HepG2 (cell line): ENCODE measurements around the gene FFAR1. TPM values are rescaled to one million over a fixed set of nuclear protein-coding genes. Genes with fewer than 3 reads are reported as not detected.

Experiments
- AHR ChIP-seq: IDR thresholded peaks from 2 replicates; pipeline ENCODE4 v1.6.1; 2018; ENCODE audit warnings: missing genetic modification reagents, missing compliant biosample characterization
- CBX5 ChIP-seq: sonication (generic); formaldehyde crosslinking; IDR thresholded peaks from 2 replicates; pipeline ENCODE4 v1.4.0; 2020; ENCODE audit warnings: missing genetic modification reagents, borderline replicate concordance
- CSRNP2 ChIP-seq: sonication (generic); formaldehyde crosslinking; conservative IDR thresholded peaks from 2 replicates; pipeline ENCODE4 v1.8.0; 2022; ENCODE audit warnings: low read depth, missing genetic modification reagents
- E2F2 ChIP-seq: sonication (generic); formaldehyde crosslinking; IDR thresholded peaks from 2 replicates; pipeline ENCODE4 v1.4.0; 2020; ENCODE audit warnings: missing genetic modification reagents, borderline replicate concordance
- FIP1L1 ChIP-seq: fragments of 200-400 bp; formaldehyde crosslinking; IDR thresholded peaks from 2 replicates; pipeline ENCODE4 v1.6.1; 2018; ENCODE audit warnings: low read depth, mild to moderate bottlenecking, low read length, moderate library complexity, borderline replicate concordance; ENCODE audit not compliant: insufficient read depth
- FLYWCH1 ChIP-seq: sonication (generic); formaldehyde crosslinking; IDR thresholded peaks from 2 replicates; pipeline ENCODE4 v1.8.1; 2023; ENCODE audit warnings: mild to moderate bottlenecking, missing genetic modification reagents
- GMEB2 ChIP-seq: IDR thresholded peaks from 2 replicates; pipeline ENCODE4 v1.6.1; 2016; ENCODE audit warnings: missing biosample characterization, missing genetic modification reagents, low read depth
- HNF4A ChIP-seq: sonication (generic); formaldehyde crosslinking; IDR thresholded peaks from 2 replicates; pipeline ENCODE4 v1.4.0; 2020; ENCODE audit warnings: missing genetic modification reagents
- JARID2 ChIP-seq: sonication (generic); formaldehyde crosslinking; IDR thresholded peaks from 2 replicates; pipeline ENCODE4 v1.8.1; 2023; ENCODE audit warnings: missing genetic modification reagents, inconsistent platforms; ENCODE audit not compliant: insufficient replicate concordance
- JUN ChIP-seq: sonication (generic); formaldehyde crosslinking; IDR thresholded peaks from 2 replicates; pipeline ENCODE4 v1.4.0; 2020; ENCODE audit warnings: mild to moderate bottlenecking, missing genetic modification reagents
- NFATC3 ChIP-seq: sonication (generic); formaldehyde crosslinking; IDR thresholded peaks from 2 replicates; pipeline ENCODE4 v1.5.1; 2020; ENCODE audit warnings: mild to moderate bottlenecking, missing genetic modification reagents
- SALL1 ChIP-seq: sonication (generic); formaldehyde crosslinking; IDR thresholded peaks from 2 replicates; pipeline ENCODE4 v1.8.0; 2022; ENCODE audit warnings: mild to moderate bottlenecking, missing genetic modification reagents
- SOX13 ChIP-seq, 3 experiments: fragments of 450-650 bp in 1 of 3; sonication (generic) in 1 of 3; formaldehyde crosslinking in 1 of 3; IDR thresholded peaks in 2 of 3; conservative IDR thresholded peaks in 1 of 3; 2 replicates each; pipeline versions ENCODE4 v1.5.0 to v1.6.1; 2016 to 2020; ENCODE audit warnings: antibody characterized with exemption in 1 of 3, mild to moderate bottlenecking in 1 of 3, missing compliant biosample characterization in 1 of 3, missing genetic modification reagents in 1 of 3, moderate library complexity in 1 of 3
- ZNF12 ChIP-seq: sonication (generic); formaldehyde crosslinking; IDR thresholded peaks from 2 replicates; pipeline ENCODE4 v1.5.0; 2020; ENCODE audit warnings: missing genetic modification reagents
- ZNF124 ChIP-seq: sonication (generic); formaldehyde crosslinking; IDR thresholded peaks from 2 replicates; pipeline ENCODE4 v1.4.0; 2020; ENCODE audit warnings: missing genetic modification reagents
- ZNF180 ChIP-seq: sonication (generic); formaldehyde crosslinking; IDR thresholded peaks from 2 replicates; pipeline ENCODE4 v1.4.0; 2020; ENCODE audit warnings: low read depth, missing genetic modification reagents, borderline replicate concordance
- ZNF337 ChIP-seq: sonication (generic); formaldehyde crosslinking; IDR thresholded peaks from 2 replicates; pipeline ENCODE4 v1.5.1; 2020; ENCODE audit warnings: missing genetic modification reagents, low read depth, mild to moderate bottlenecking, borderline replicate concordance
- ZNF34 ChIP-seq: sonication (generic); formaldehyde crosslinking; IDR thresholded peaks from 2 replicates; pipeline ENCODE4 v1.4.0; 2020; ENCODE audit warnings: mild to moderate bottlenecking, missing genetic modification reagents, borderline replicate concordance
- ZNF530 ChIP-seq: sonication (generic); formaldehyde crosslinking; IDR thresholded peaks from 2 replicates; pipeline ENCODE4 v1.5.0; 2020; ENCODE audit warnings: low read depth, mild to moderate bottlenecking, missing genetic modification reagents
- ZNF558 ChIP-seq: sonication (generic); formaldehyde crosslinking; IDR thresholded peaks from 2 replicates; pipeline ENCODE4 v1.9.0; 2022; ENCODE audit warnings: mild to moderate bottlenecking, missing genetic modification reagents, borderline replicate concordance
- ZNF710 ChIP-seq: sonication (generic); formaldehyde crosslinking; IDR thresholded peaks from 2 replicates; pipeline ENCODE4 v1.5.0; 2020; ENCODE audit warnings: mild to moderate bottlenecking, missing genetic modification reagents, borderline replicate concordance
- ZNF780A ChIP-seq: sonication (generic); formaldehyde crosslinking; IDR thresholded peaks from 2 replicates; pipeline ENCODE4 v1.8.0; 2022; ENCODE audit warnings: mild to moderate bottlenecking, missing genetic modification reagents, moderate library complexity
- ZNF781 ChIP-seq: sonication (generic); formaldehyde crosslinking; IDR thresholded peaks from 2 replicates; pipeline ENCODE4 v1.5.1; 2020; ENCODE audit warnings: borderline replicate concordance, mild to moderate bottlenecking, missing genetic modification reagents; ENCODE audit errors: not compliant biosample characterization
- polyA plus RNA-seq, 8 experiments: library from polyadenylated mRNA; depleted of rRNA in 3 of 8; stranded (reverse) in 7 of 8; unstranded in 1 of 8; fragments of >200 nt; fragmentation: Illumina TruSeq in 4 of 8; extraction: Trizol in 4 of 8; gene quantifications; 2 replicates each; pipeline versions ENCODE4 v1.2.1 to v1.2.3, GENCODE V29; 2011 to 2016; ENCODE audit warnings: low read depth in 4 of 8, missing spikeins in 1 of 8, mixed read lengths in 1 of 8; ENCODE audit not compliant: insufficient read depth in 1 of 8
- total RNA-seq, 5 experiments: library from RNA; depleted of rRNA; stranded (reverse); fragments of >200 nt; fragmentation: Illumina TruSeq; extraction: Trizol; gene quantifications; 2 replicates each; pipeline ENCODE4 v1.2.3, GENCODE V29; 2016; ENCODE audit warnings: low read depth in 1 of 5

FFAR1 gene
- total and polyA plus RNA-seq, 2 of the 13 experiments (the other 11 are each of a cell fraction or from before 2014, with no cell fraction given) = not detected

- TF ChIP-seq ZNF12 (no peak), SALL1 (CRISPR knock-in tag) (peak; percentile 51), NFATC3 (CRISPR knock-in tag) (no peak), CBX5 (CRISPR knock-in tag) (peak; percentile 31; the same call in 1 of the 2 replicates), ZNF781 (CRISPR knock-in tag) (no peak), JARID2 (CRISPR knock-in tag) (no peak), JUN (CRISPR knock-in tag) (no peak), AHR (CRISPR knock-in tag) (no peak), CSRNP2 (CRISPR knock-in tag) (no peak), ZNF180 (CRISPR knock-in tag) (no peak), ZNF710 (CRISPR knock-in tag) (no peak), ZNF558 (CRISPR knock-in tag) (no peak), FIP1L1 (no peak), E2F2 (no peak), ZNF124 (CRISPR knock-in tag) (no peak), GMEB2 (CRISPR knock-in tag) (no peak), ZNF337 (CRISPR knock-in tag) (no peak), ZNF780A (no peak), ZNF530 (CRISPR knock-in tag) (no peak), FLYWCH1 (CRISPR knock-in tag) (no peak), ZNF34 (CRISPR knock-in tag) (no peak), HNF4A (no peak), SOX13 (IDR thresholded peaks at IDR 0.05) (no peak), SOX13 (CRISPR knock-in tag; conservative IDR thresholded peaks at IDR 0.05 in 1 of 2, IDR thresholded peaks at IDR 0.05 in 1 of 2) (no peak)
Measured at GRCh38 chr19:35352448-35353304, 5.0 kb downstream of the FFAR1 start (continued).
